Body of pancreas (tissue), 4 donors: ENCODE data around the gene CCDC188. TPM values are rescaled to one million over a fixed set of nuclear protein-coding genes. Genes with fewer than 3 reads are reported as not detected.

Experiments
- ATAC-seq: fragments of 150-250 bp; one replicate; pipeline ENCODE4 v1.9.1; 2016
- DNase-seq, 4 donors: peaks; one replicate each; pipeline ENCODE4 v3.0.0-alpha.2; 2019
- H3K27ac ChIP-seq, 4 donors: fragments of 200-600 bp; sonication (generic); 1 replicate in 3 of 4; 2 replicates in 1 of 4; pipeline versions ENCODE4 v1.5.1 to v1.6.1; 2016 to 2019; ENCODE audit warnings: mild to moderate bottlenecking in 1 of 4, mixed read lengths in 1 of 4, moderate library complexity in 1 of 4
- H3K27me3 ChIP-seq, 2 donors: fragments of 200-600 bp; sonication (generic); one replicate each; pipeline ENCODE4 v1.6.0; 2016; ENCODE audit warnings: mild to moderate bottlenecking in 1 of 2
- H3K36me3 ChIP-seq, 2 donors: fragments of 200-600 bp; sonication (generic); replicated peaks in 1 of 2; 2 replicates each; pipeline ENCODE4 v1.5.1; 2016; ENCODE audit warnings: low read depth in 2 of 2; ENCODE audit not compliant: insufficient read depth in 1 of 2
- H3K4me1 ChIP-seq: fragments of 200-600 bp; sonication (generic); one replicate; pipeline ENCODE4 v1.6.0; 2016
- H3K4me3 ChIP-seq, 2 donors: fragments of 200-600 bp; sonication (generic); 1 replicate in 1 of 2; 2 replicates in 1 of 2; pipeline ENCODE4 v1.5.1; 2016 to 2019
- H3K9me3 ChIP-seq, 3 donors: fragments of 200-600 bp; sonication (generic); 1 replicate in 2 of 3; 2 replicates in 1 of 3; pipeline ENCODE4 v1.5.1; 2016
- CTCF ChIP-seq, 7 experiments: fragments of 450-650 bp in 4 of 7; fragments of 200-600 bp in 3 of 7; sonication (generic) in 3 of 7; IDR thresholded peaks; one replicate each; pipeline ENCODE4 v1.5.1; 2016 to 2019; ENCODE audit warnings: antibody characterized with exemption in 7 of 7
- POLR2A ChIP-seq, 3 donors: fragments of 450-650 bp; IDR thresholded peaks; one replicate each; pipeline ENCODE4 v1.6.1; 2016; ENCODE audit warnings: antibody characterized with exemption in 3 of 3, mild to moderate bottlenecking in 2 of 3
- WGBS, 2 donors: methylation state at CpG; one replicate each; pipeline ENCODE4 v1.1.5; 2017; 5-methylcytosine and 5-hydroxymethylcytosine counted together
- intact Hi-C: fragments of 100-400 bp; cut with DNase I; formaldehyde crosslinking; loops from one replicate; pipeline ENCODE4 v1.15.1; 2023
- total RNA-seq, 2 donors: library from RNA; depleted of rRNA; stranded (reverse); fragments of >200 nt; gene quantifications; one replicate each; pipeline ENCODE4 v1.1.0, GENCODE V29; 2016

Gene CCDC188
- total RNA-seq, 2 donors from 2014 or later = not detected

- H3K36me3 ChIP-seq = no peaks in the 10 kb centered on the region
Observed at GRCh38 chr22:20139391-20140106, 11.3 kb downstream of the CCDC188 start.

GRCh38 chr22:20138868-20139267 lies 12.0 kb downstream of the CCDC188 start:
- no peak for TF ChIP-seq POLR2A (IDR thresholded peaks at IDR 0.05)
- TF ChIP-seq CTCF (IDR thresholded peaks at IDR 0.05) = no peak
- H3K27ac ChIP-seq = no peak overlapping the region
- no peaks in the 10 kb centered on the region for H3K9me3 ChIP-seq
- intact Hi-C loops = no loop called here
- no peak overlapping the region for H3K4me3 ChIP-seq
- 86 to 91% methylated on average over 5 to 13 of the region's 16 CpGs for WGBS, 2 donors
- H3K27me3 ChIP-seq = no peaks in the 10 kb centered on the region
- ATAC-seq (no peak), DNase-seq (no peak)
- H3K36me3 ChIP-seq = no peaks in the 10 kb centered on the region
- H3K4me1 ChIP-seq = peaks cover 34% of the 10 kb centered on the region

More at GRCh38 chr22:20139391-20140106, 11.3 kb downstream of the CCDC188 start:
- Histone ChIP-seq H3K4me3 (no peak overlapping the region), H3K27me3 (no peaks in the 10 kb centered on the region), H3K27ac (no peak overlapping the region), H3K9me3 (no peaks in the 10 kb centered on the region), H3K4me1 (peaks cover 27% of the 10 kb centered on the region)
- intact Hi-C loops = no loop called here
- DNase-seq = no peak
- TF ChIP-seq POLR2A (IDR thresholded peaks at IDR 0.05) = no peak
- no peak for TF ChIP-seq CTCF (IDR thresholded peaks at IDR 0.05)
- no peak for ATAC-seq
- WGBS, 2 donors = 91 to 93% methylated on average over 19 to 36 of the region's 36 CpGs

- Histone ChIP-seq H3K27ac (no peak overlapping the region), H3K4me3 (no peak overlapping the region), H3K9me3 (no peaks in the 10 kb centered on the region), H3K27me3 (no peaks in the 10 kb centered on the region), H3K36me3 (no peaks in the 10 kb centered on the region), H3K4me1 (peaks cover 37% of the 10 kb centered on the region)
- ATAC-seq (no peak), DNase-seq (no peak)
- TF ChIP-seq CTCF (IDR thresholded peaks at IDR 0.05) (no peak), POLR2A (IDR thresholded peaks at IDR 0.05) (no peak)
- intact Hi-C loops = no loop called here
- WGBS, 2 donors = 57 to 64% methylated on average over 4 of the region's 4 CpGs
Observed at GRCh38 chr22:20138417-20138738, 12.5 kb downstream of the CCDC188 start.

GRCh38 chr22:20137671-20138416 lies 13.0 kb downstream of the CCDC188 start:
- H3K4me3 ChIP-seq = no peak overlapping the region
- no peak for DNase-seq
- TF ChIP-seq CTCF (IDR thresholded peaks at IDR 0.05) = no peak
- no peak for TF ChIP-seq POLR2A (IDR thresholded peaks at IDR 0.05)
- no peaks in the 10 kb centered on the region for H3K27me3 ChIP-seq
- no peak overlapping the region for H3K27ac ChIP-seq
- intact Hi-C loops = no loop called here
- H3K4me1 ChIP-seq = peaks cover 43% of the 10 kb centered on the region
- no peak for ATAC-seq
- WGBS, 2 donors = 50 to 63% methylated on average over 1 to 26 of the region's 26 CpGs
- no peaks in the 10 kb centered on the region for H3K9me3 ChIP-seq
- H3K36me3 ChIP-seq = no peaks in the 10 kb centered on the region
